ENCODE measurements around the gene SEMA5A.

The SEMA5A gene

GRCh38 chr5:9544056-9544455 is 1.8 kb downstream of the SEMA5A start:
- TF ChIP-seq GABPA (IDR thresholded peaks at IDR 0.05; ENCODE audit: low read depth) = no peak
- TF ChIP-seq POLR2AphosphoS5 (IDR thresholded peaks at IDR 0.05; ENCODE audit: low read depth) = no peak
- peaks cover 29% of the 10 kb centered on the region for H3K27me3 ChIP-seq (ENCODE audit: insufficient read depth, poor library complexity, severe bottlenecking)
- H3K27ac ChIP-seq (replicated peaks) = no peak overlapping the region
- no peak overlapping the region for H3K4me3 ChIP-seq (replicated peaks; ENCODE audit: insufficient read depth, low read length)
- DNase-seq (ENCODE audit: low read depth in 1 of 2, low spot score in 1 of 2) = no peak

- Histone ChIP-seq H3K27ac (replicated peaks) (no peak overlapping the region), H3K4me3 (replicated peaks; ENCODE audit: insufficient read depth, low read length) (no peak overlapping the region)
- no peak for DNase-seq (ENCODE audit: low read depth in 1 of 2, low spot score in 1 of 2)
These were observed 2.5 kb downstream of the SEMA5A start for GRCh38 chr5:9543311-9543920.

GRCh38 chr5:9540791-9541190 is 5.1 kb downstream of the SEMA5A start:
- Histone ChIP-seq H3K27me3 (ENCODE audit: insufficient read depth, poor library complexity, severe bottlenecking) (peaks cover 18% of the 10 kb centered on the region), H3K27ac (replicated peaks) (no peak overlapping the region), H3K4me3 (replicated peaks; ENCODE audit: insufficient read depth, low read length) (no peak overlapping the region)
- TF ChIP-seq SPI1 (IDR thresholded peaks at IDR 0.05; ENCODE audit: borderline replicate concordance, low read depth) (no peak), REST (IDR thresholded peaks at IDR 0.05; ENCODE audit: insufficient replicate concordance, low read depth) (no peak), CTCF (IDR thresholded peaks at IDR 0.05; ENCODE audit: insufficient read depth, low read length) (no peak), GABPA (IDR thresholded peaks at IDR 0.05; ENCODE audit: low read depth) (no peak), POLR2AphosphoS5 (IDR thresholded peaks at IDR 0.05; ENCODE audit: low read depth) (no peak)
- no peak for DNase-seq (ENCODE audit: low read depth in 1 of 2, low spot score in 1 of 2)

More at GRCh38 chr5:9543311-9543920, 2.5 kb downstream of the SEMA5A start:
- TF ChIP-seq GABPA (IDR thresholded peaks at IDR 0.05; ENCODE audit: low read depth) (no peak), POLR2AphosphoS5 (IDR thresholded peaks at IDR 0.05; ENCODE audit: low read depth) (no peak), CTCF (IDR thresholded peaks at IDR 0.05; ENCODE audit: insufficient read depth, low read length) (no peak), SPI1 (IDR thresholded peaks at IDR 0.05; ENCODE audit: borderline replicate concordance, low read depth) (no peak), REST (IDR thresholded peaks at IDR 0.05; ENCODE audit: insufficient replicate concordance, low read depth) (no peak)
- peaks cover 29% of the 10 kb centered on the region for H3K27me3 ChIP-seq (ENCODE audit: insufficient read depth, poor library complexity, severe bottlenecking)

DNA sequence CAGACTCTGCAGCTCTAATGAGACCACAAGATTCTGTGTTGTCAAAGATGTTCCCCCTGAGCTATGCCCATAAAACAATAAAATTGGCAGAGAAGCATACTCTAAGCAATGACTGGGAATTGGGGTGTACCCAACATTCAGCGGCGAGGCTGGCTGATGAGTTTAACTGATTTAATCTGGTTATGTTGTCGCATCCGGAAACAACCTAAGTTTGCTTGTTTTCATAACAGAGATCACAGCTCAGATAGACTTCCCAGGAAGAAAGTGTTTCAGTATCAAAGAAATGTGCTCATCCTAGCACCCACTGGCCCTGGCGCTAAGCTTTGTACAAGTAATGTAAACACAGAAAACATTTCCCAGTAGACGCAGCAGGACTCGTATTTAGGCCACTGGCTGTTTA is 7.4 kb downstream of the SEMA5A start:
- H3K27ac ChIP-seq (replicated peaks) = no peak overlapping the region
- no peak for DNase-seq (ENCODE audit: low read depth in 1 of 2, low spot score in 1 of 2)
- TF ChIP-seq SPI1 (IDR thresholded peaks at IDR 0.05; ENCODE audit: borderline replicate concordance, low read depth) (no peak), REST (IDR thresholded peaks at IDR 0.05; ENCODE audit: insufficient replicate concordance, low read depth) (no peak), GABPA (IDR thresholded peaks at IDR 0.05; ENCODE audit: low read depth) (no peak), CTCF (IDR thresholded peaks at IDR 0.05; ENCODE audit: insufficient read depth, low read length) (no peak), POLR2AphosphoS5 (IDR thresholded peaks at IDR 0.05; ENCODE audit: low read depth) (no peak)
- no peaks in the 10 kb centered on the region for H3K27me3 ChIP-seq (ENCODE audit: insufficient read depth, poor library complexity, severe bottlenecking)
- H3K4me3 ChIP-seq (replicated peaks; ENCODE audit: insufficient read depth, low read length) = no peak overlapping the region
